ENCODE results near the gene WRAP53.

The WRAP53 gene

GRCh38 chr17:7747635-7748071 is 59.4 kb downstream of the WRAP53 start:
- DNase-seq, result no peak

GRCh38 chr17:7748076-7748775 is 59.9 kb downstream of the WRAP53 start:
- DNase-seq, result no peak

GRCh38 chr17:7750321-7750821 is 62.1 kb downstream of the WRAP53 start:
- DNase-seq, result no peak
